ENCODE measurements around the gene ZNF408.
"Not testable (repeated sequence)": the region's sequence is repeated elsewhere in the genome, so short reads cannot be mapped to it uniquely, and the experiment has no call there.

The ZNF408 gene

GRCh38 chr11:46697303-46697702 is 3.5 kb upstream of the ZNF408 start:
- DNase-seq (ENCODE audit: low spot score) (no peak), FAIRE-seq (no peak)

GRCh38 chr11:46697723-46698122 is 3.1 kb upstream of the ZNF408 start:
- no peak for FAIRE-seq

GRCh38 chr11:46698597-46698996 is 2.2 kb upstream of the ZNF408 start:
- DNase-seq (ENCODE audit: low spot score) (no peak), FAIRE-seq (no peak)

More at GRCh38 chr11:46697723-46698122, 3.1 kb upstream of the ZNF408 start:
- DNase-seq (ENCODE audit: low spot score), result no peak

- DNase-seq (ENCODE audit: low spot score), result no peak
- FAIRE-seq, result no peak
Observed at GRCh38 chr11:46701078-46701654, 335 bp downstream of the ZNF408 start.

- DNase-seq (ENCODE audit: low spot score), result no peak
- FAIRE-seq, result no peak
Observed at GRCh38 chr11:46705070-46705688, 4.3 kb downstream of the ZNF408 start.

GRCh38 chr11:46706886-46707285 is 6.1 kb downstream of the ZNF408 start:
- FAIRE-seq (no peak), DNase-seq (ENCODE audit: low spot score) (no peak)

- FAIRE-seq; DNase-seq (ENCODE audit: low spot score): not testable (repeated sequence)
Observed at GRCh38 chr11:46709351-46709750, 8.5 kb downstream of the ZNF408 start.

- FAIRE-seq, result no peak
Observed at GRCh38 chr11:46710821-46711269, 10.0 kb downstream of the ZNF408 start.

GRCh38 chr11:46711303-46711702 is 10.5 kb downstream of the ZNF408 start:
- DNase-seq (ENCODE audit: low spot score), result no peak
- FAIRE-seq, result no peak

More at GRCh38 chr11:46710821-46711269, 10.0 kb downstream of the ZNF408 start:
- DNase-seq (ENCODE audit: low spot score), result no peak

GRCh38 chr11:46712874-46713576 is 12.2 kb downstream of the ZNF408 start:
- DNase-seq (ENCODE audit: low spot score) (no peak), FAIRE-seq (no peak)

- DNase-seq (ENCODE audit: low spot score); FAIRE-seq: not testable (repeated sequence)
Observed at GRCh38 chr11:46717825-46718154, 17.0 kb downstream of the ZNF408 start.

- FAIRE-seq (no peak), DNase-seq (ENCODE audit: low spot score) (peak; percentile 54)
Observed at GRCh38 chr11:46718155-46719019, 17.6 kb downstream of the ZNF408 start.

- FAIRE-seq (no peak), DNase-seq (ENCODE audit: low spot score) (no peak)
Observed at GRCh38 chr11:46719048-46719542, 18.3 kb downstream of the ZNF408 start, which contains the start of gene F2. Gene F2 (plus strand): TSS chr11:46719213. CDS start chr11:46719236, 23 bp downstream.

- DNase-seq (ENCODE audit: low spot score), result no peak
- no peak for FAIRE-seq
Observed at GRCh38 chr11:46719543-46720218, 18.9 kb downstream of the ZNF408 start.

- no peak for DNase-seq (ENCODE audit: low spot score)
- no peak for FAIRE-seq
Observed at GRCh38 chr11:46721286-46721685, 20.5 kb downstream of the ZNF408 start.

- FAIRE-seq, result no peak
- DNase-seq (ENCODE audit: low spot score), result no peak
Observed at GRCh38 chr11:46722566-46723358, 21.9 kb downstream of the ZNF408 start.

- no peak for DNase-seq (ENCODE audit: low spot score)
- FAIRE-seq, result no peak
Observed at GRCh38 chr11:46723359-46723680, 22.5 kb downstream of the ZNF408 start.

GRCh38 chr11:46724088-46724487 is 23.3 kb downstream of the ZNF408 start:
- DNase-seq (ENCODE audit: low spot score), result no peak
- FAIRE-seq, result no peak

- no peak for FAIRE-seq
Observed at GRCh38 chr11:46725338-46726205, 24.7 kb downstream of the ZNF408 start.

More at GRCh38 chr11:46725338-46726205, 24.7 kb downstream of the ZNF408 start:
- no peak for DNase-seq (ENCODE audit: low spot score)
